CD4-positive, alpha-beta T cell treated with Interleukin-6 at 100 ng/mL for 8 hours (primary cell): Measurements from ENCODE around the gene WWTR1.

Source experiments
- DNase-seq: peaks from one replicate; pipeline ENCODE4 v3.0.0-alpha.2; 2020; ENCODE audit warnings: mixed read lengths, low spot score

Gene WWTR1

DNA sequence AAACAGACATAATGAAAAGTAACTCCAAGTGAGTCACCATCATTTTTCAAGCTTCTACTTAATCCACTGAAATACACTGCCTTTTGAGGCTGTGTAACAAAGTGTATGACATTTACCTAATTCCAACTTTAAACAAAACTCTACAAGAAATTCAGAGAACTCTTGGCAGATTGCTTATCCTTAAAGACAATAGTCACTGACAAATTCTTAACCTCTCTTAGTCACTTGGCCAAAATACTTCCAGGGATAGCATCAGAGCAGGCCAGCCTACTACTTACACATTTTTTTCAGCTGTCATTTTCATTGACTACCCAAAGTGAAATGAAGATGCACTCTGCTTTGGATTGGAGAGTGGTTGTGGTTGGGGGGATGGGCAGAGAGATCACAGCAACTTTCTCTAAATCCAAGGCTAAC, 3.6 kb downstream of the WWTR1 start:
- DNase-seq: no peak

GRCh38 chr3:149653564-149653963, 4.3 kb downstream of the WWTR1 start:
- no peak for DNase-seq

DNA sequence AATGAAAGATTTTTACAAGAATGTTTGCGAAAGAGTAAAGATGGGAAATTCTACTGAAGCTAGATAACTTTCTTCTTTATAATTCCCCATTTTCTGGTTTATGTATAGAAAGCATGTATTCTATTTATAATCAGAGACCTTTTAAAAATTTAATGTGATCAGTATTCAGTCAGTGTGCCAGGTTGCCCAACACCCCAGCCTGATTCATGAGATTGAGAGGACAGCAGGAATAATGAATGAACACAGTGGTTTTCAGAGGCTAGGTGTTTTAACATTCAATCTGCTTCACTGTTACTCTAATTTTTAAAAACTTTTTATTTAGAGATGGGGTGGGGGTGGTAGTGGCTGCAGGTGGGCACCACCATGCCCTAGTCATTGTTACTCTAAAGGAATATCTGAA, 4.7 kb downstream of the WWTR1 start:
- no peak for DNase-seq

- DNase-seq: no peak
Measured at GRCh38 chr3:149650828-149651227, 7.0 kb downstream of the WWTR1 start.

DNA sequence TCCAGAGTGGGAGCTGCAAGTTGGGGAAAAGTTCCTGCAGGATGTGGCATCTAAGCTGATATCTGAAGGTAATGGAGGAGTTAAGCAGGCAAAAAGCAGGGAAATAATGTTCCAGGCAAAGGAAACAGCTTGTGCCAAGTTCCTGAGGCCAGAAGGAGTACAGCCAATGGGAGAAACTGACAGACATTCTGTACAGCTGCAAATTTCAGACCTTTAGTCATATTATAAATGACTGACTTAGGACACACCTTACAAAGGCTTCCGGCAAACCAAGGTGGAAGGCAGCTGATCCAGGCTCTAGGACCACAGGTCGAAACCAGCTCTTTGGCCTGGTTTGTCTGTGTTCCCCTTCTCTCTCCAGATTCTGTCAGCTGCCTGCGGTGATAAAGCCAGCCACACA, 9.3 kb downstream of the WWTR1 start:
- no peak for DNase-seq

- no peak for DNase-seq
Measured at GRCh38 chr3:149647812-149648211, 10.0 kb downstream of the WWTR1 start.

DNA sequence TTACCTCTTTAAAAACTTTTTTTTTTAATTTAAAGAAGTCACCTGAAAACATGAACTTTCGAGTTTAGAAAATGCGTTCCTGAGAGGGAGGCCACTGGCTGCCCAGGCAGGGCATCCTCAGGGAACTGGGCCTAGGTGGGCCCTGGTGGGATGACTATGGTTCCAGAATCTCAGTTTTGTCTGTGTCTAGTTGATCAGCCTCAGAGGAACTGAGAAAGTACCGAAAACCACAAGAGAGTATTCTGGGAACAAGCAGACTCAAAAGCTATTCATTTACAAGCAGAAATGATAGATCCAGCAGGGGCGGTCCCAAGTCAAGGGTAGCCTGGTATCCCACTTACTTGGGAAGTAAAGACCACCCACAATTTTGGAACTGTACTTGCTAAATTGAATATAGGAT, 10.5 kb downstream of the WWTR1 start:
- DNase-seq: no peak

- no peak for DNase-seq
Measured at GRCh38 chr3:149646181-149646766, 11.6 kb downstream of the WWTR1 start.

DNA sequence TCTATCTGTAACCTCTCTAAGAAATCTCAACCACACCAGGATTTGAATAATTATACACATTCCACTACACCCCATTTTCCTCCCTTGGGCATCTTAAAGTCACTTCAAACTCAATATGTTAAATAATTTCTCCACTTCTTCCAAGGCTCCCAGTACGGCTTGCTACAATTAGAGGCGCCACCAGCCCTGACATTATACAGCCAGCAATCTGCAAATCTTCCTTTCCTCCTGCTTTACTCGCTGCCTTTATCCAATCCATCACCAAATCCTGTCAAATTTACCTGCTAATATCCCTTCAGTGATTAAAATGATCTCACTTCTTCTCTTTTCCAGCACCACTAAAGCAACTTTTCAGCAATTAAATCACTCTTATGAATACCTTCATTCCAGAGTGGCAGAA, 13.9 kb downstream of the WWTR1 start:
- DNase-seq: no peak

- no peak for DNase-seq
Measured at GRCh38 chr3:149643482-149643798, 14.4 kb downstream of the WWTR1 start.

DNA sequence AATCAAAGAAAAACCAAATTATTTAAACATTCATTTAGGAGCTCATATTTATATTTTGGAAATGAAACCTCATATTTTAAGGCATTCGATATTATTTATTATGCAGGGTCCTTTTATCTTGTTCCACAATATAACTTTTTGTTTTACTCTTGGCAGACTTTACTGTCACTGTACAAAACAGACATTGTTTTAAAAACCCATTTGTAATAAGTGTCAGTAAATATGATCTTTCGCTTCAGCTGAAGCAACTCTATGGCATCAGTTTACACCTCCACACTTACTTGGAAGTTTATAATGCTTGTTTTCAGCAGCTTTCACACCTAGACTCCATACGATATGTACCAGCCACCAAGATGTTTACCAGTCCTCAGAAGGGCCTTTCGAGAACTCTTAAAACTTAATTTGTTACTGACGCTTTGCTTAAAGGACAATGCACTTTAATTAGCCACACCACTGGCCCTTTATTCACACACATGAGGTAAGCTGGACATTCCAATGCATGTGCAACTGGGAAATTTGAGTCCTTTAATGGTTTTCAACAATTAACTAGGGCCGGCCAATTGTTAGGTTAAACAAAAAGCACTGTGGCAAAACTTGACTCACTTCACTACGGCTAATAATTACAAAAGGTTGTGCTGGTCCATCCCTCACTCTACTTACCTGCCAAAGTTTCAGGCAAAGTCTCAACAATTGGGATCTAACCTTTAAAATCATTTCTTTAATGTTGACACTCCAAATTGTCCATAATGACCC, 16.7 kb downstream of the WWTR1 start:
- DNase-seq: no peak

DNA sequence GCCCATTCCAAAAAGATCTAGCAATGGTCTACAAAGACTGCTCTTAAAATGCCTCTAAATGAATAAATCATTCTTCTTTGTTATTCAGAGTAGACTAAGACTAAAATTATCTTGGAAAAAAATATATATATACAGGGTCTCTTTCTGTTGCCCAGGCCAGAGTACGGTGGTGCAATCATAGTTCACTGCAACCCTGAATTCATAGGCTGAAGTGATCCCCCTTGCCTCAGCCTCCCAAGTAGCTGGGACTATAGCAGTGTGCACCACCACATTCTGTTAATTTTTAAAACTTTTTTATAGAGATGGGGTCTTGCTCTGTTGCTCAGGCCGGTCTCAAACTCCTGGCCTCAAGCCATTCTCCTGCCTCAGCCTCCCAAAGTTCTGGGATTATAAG, 18.7 kb downstream of the WWTR1 start:
- DNase-seq: no peak

DNA sequence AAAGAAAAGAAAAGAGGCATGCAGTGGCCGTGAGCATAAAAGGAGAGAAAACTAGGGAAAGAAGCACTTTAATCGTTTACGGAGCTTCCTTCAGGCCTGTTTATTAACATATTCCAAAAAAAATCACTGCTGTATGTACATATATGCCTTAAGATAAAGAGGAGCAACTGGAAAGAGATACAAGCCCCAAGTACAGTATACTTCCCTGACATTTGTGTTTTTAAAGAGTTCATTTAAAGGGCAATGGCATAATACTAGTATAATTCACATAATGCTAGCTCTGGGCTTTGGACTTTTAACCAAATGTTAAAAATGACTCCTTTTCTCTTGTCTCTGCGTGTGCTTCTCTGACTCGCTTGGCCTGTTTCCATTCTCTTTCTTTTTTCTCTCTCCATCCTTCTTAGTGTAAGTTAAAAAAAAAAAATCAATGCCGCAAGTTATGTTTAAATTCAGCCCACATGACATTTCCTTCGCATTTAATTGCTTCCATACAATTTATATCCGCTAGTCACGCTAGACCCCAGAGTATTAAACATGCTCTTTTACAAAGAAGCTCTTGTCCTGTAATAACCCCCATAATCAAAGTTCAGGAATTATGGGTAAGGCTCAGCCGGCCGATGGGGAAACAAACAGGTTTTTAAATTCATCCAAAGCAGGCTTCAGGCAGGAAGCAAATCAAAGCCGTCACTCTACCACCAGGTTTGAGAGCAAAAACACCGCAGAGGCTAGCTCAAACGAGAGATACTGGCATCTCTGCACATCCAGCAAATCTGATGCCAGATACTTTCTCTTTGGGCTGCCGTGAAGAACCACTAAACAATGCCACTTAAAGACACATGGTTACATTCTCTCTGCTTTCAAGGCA, 19.4 kb downstream of the WWTR1 start:
- no peak for DNase-seq

DNA sequence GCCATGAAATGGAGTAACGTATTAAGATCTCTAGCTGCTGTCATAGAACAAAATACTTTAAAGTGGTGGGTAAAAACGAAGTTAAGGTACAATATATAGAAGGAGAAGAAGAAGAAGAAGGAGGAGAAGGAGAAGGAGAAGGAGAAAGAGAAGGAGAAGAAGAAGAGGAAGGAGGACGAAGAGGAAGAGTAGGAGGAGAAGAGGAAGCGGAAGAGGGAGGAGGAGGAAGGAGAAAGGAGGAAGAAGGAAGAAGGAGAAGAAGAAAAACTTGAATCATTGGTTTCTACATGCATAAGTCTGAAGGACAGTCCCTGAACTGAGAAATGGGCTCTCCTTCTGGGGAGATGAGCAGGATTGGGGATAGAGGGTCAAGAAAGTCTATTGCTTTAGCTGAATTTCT, 22.4 kb downstream of the WWTR1 start:
- DNase-seq: no peak

- no peak for DNase-seq
Measured at GRCh38 chr3:149634573-149634972, 23.3 kb downstream of the WWTR1 start.

DNA sequence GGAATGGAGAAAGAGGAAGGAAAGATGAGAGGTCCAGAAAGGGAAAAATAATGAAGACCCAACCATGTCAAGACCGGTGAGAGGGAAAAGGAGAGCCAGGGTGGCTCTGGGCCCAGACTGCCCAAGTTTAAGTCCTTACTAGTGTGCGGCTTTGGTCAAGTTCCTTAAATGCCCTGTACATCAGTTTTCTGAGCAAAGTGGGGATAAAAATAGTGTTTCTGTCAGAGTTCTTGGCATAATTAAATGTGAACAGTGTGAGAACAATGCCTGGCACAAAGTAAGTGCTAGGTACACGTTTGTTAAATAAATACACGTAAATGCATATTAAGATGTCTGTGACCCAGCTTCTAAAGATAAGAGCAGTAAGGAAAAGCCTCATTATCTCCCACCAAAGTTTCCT, 23.8 kb downstream of the WWTR1 start:
- no peak for DNase-seq

GRCh38 chr3:149632225-149632624, 25.6 kb downstream of the WWTR1 start:
- no peak for DNase-seq

GRCh38 chr3:149630806-149631205, 27.0 kb downstream of the WWTR1 start:
- no peak for DNase-seq

DNA sequence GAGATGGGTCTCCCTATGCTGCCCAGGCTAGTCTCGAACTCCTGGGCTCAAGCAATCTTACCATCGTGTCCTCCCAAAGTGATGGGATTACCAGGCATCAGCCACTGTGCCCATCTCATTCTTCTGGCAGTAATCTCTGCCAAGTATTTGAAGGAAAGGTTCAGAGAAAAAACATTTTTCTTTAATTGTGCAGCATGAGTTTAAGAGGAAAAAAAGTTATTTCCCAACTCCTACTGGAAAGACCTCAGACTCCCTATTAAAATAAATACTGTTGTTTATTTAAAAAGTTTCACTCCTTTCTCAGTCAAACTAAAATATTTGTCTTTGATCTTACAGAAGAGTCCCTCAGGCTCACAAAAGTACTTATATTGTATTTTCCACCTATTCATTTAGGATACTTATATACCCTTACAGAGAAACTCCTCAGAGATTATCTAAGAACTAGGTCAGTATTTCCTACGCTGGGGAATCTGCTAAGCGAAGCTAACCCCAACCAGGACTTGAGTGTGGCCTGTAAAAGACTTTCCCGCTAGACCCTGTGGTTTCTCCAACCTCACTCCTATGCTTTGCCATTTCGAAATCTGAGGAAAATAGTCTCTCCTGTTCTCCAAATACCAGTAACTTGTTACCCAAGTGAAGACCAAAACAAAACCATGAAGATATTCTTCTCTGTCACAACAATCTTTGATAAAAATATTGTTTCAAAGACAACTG, 28.7 kb downstream of the WWTR1 start:
- DNase-seq: no peak

GRCh38 chr3:149626671-149627070, 31.2 kb downstream of the WWTR1 start:
- no peak for DNase-seq

GRCh38 chr3:149625795-149626194, 32.0 kb downstream of the WWTR1 start:
- DNase-seq: no peak

DNA sequence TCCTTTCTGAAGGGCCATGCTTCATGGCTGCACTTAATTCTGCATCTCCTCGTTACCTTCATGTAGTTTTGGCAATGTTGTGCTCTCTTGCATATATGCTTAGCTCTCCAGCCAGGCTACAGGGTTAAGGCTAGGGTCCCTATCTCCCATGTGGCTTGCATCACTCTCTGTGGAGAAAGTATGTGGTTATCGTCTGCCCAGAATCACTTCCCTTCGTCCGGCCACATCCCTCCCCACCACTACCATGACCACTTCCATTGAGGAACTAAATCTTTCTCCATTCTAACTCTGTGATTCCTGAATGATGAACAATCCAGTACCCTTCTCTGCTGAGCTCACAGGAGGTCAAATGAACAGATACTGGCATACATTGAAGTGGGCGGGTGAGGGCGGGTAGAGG, 34.0 kb downstream of the WWTR1 start:
- no peak for DNase-seq
